GM06990 (cell line): Measurements from ENCODE around the gene ZFYVE28.

Experiments used
- DNase-seq: peaks from one replicate; pipeline ENCODE4 v3.0.0-alpha.2; 2011; ENCODE audit not compliant: insufficient read length; ENCODE audit errors: extremely low read depth
- H3K27me3 ChIP-seq: replicated peaks from 2 replicates; pipeline ENCODE4 v1.6.0; 2011; ENCODE audit warnings: low read length; ENCODE audit not compliant: control insufficient read depth, insufficient read depth
- H3K36me3 ChIP-seq: 2 replicates; pipeline ENCODE4 v1.5.1; 2011; ENCODE audit warnings: low read length; ENCODE audit not compliant: control insufficient read depth, insufficient read depth
- H3K4me3 ChIP-seq: replicated peaks from 2 replicates; pipeline ENCODE4 v1.5.1; 2011; ENCODE audit warnings: low read depth, mild to moderate bottlenecking, control low read depth, low read length
- CTCF ChIP-seq: IDR thresholded peaks from 2 replicates; pipeline ENCODE4 v1.5.1; 2011; ENCODE audit warnings: low read length, control low read depth, mild to moderate bottlenecking, inconsistent platforms; ENCODE audit not compliant: insufficient read depth, poor library complexity, severe bottlenecking

The ZFYVE28 gene

GRCh38 chr4:2448589-2448988 is 30.1 kb upstream of the ZFYVE28 start:
- TF ChIP-seq CTCF, result no peak
- Histone ChIP-seq H3K36me3 (no peaks in the 10 kb centered on the region), H3K4me3 (no peak overlapping the region), H3K27me3 (no peaks in the 10 kb centered on the region; the same call in 1 of the 2 replicates)
- DNase-seq, result no peak

GRCh38 chr4:2446656-2447564 is 28.5 kb upstream of the ZFYVE28 start:
- Histone ChIP-seq H3K36me3 (no peaks in the 10 kb centered on the region), H3K27me3 (no peaks in the 10 kb centered on the region; the same call in 1 of the 2 replicates), H3K4me3 (no peak overlapping the region)
- TF ChIP-seq CTCF, result no peak
- no peak for DNase-seq

GRCh38 chr4:2445571-2445970 is 27.1 kb upstream of the ZFYVE28 start:
- H3K36me3 ChIP-seq, result no peaks in the 10 kb centered on the region
- H3K27me3 ChIP-seq, result no peaks in the 10 kb centered on the region; the same call in 1 of the 2 replicates
- no peak for DNase-seq
- H3K4me3 ChIP-seq, result no peak overlapping the region
- TF ChIP-seq CTCF, result no peak

GRCh38 chr4:2445130-2445529 is 26.7 kb upstream of the ZFYVE28 start:
- H3K27me3 ChIP-seq, result no peaks in the 10 kb centered on the region; the same call in 1 of the 2 replicates
- no peak for TF ChIP-seq CTCF
- H3K4me3 ChIP-seq, result no peak overlapping the region
- H3K36me3 ChIP-seq, result no peaks in the 10 kb centered on the region
- DNase-seq, result no peak

- Histone ChIP-seq H3K4me3 (no peak overlapping the region), H3K27me3 (no peaks in the 10 kb centered on the region; the same call in 1 of the 2 replicates), H3K36me3 (no peaks in the 10 kb centered on the region)
- no peak for TF ChIP-seq CTCF
- no peak for DNase-seq
Observed at GRCh38 chr4:2443956-2444740, 25.7 kb upstream of the ZFYVE28 start.
